ENCODE results near the gene SLC36A4. TPM values are rescaled to one million over a fixed set of nuclear protein-coding genes. Genes with fewer than 3 reads are reported as not detected.

SLC36A4 gene
- total and polyA plus RNA-seq, 2 of the 4 experiments (the other 2 are of a cell fraction): 9.2 to 13.1 TPM

GRCh38 chr11:93143800-93144199 lies 54.0 kb downstream of the SLC36A4 start:
- H4K5ac ChIP-seq (ENCODE audit: low read depth, low read length): no peak overlapping the region
- H3K4me1 ChIP-seq (ENCODE audit: control insufficient read depth, insufficient read depth, low read length): no peaks in the 10 kb centered on the region
- H2AK5ac ChIP-seq (ENCODE audit: low read depth, low read length): no peak overlapping the region
- no peak overlapping the region for H2BK15ac ChIP-seq (ENCODE audit: low read depth, low read length)
- intact Hi-C loops (cut with micrococcal nuclease) (no loop called here), in situ Hi-C loops (cut with MboI; ENCODE audit: low sequenced_read_pairs) (no loop called here), dilution Hi-C loops (cut with HindIII; ENCODE audit: low sequenced_read_pairs, unreplicated experiment) (no loop called here)
- no peak overlapping the region for H3K4me3 ChIP-seq (ENCODE audit: insufficient read depth, low read depth, low read length)
- H3K14ac ChIP-seq (replicated peaks; ENCODE audit: low read depth, low read length): 0 out of 2 replicates have a peak overlapping the region, but pooled peaks have one; percentile 44
- no peak overlapping the region for H4K91ac ChIP-seq (ENCODE audit: insufficient read depth, low read depth, low read length)
- CTCF ChIA-PET: interaction anchor here (1.0 kb wide), 1 partner anchor 14 kb away, joined by 3 read pairs; no protein-coding TSS in a partner anchor
- no peaks in the 10 kb centered on the region for H3K79me1 ChIP-seq (ENCODE audit: low read depth in 1 of 2, low read length in 2 of 2)
- no peak for TF ChIP-seq BHLHE40 (IDR thresholded peaks at IDR 0.05; ENCODE audit: low read depth, low read length)
- no peak for TF ChIP-seq POLR2A (IDR thresholded peaks at IDR 0.05; ENCODE audit: low read depth, low read length)
- no peak for TF ChIP-seq USF2 (IDR thresholded peaks at IDR 0.05; ENCODE audit: low read depth, low read length)
- TF ChIP-seq SMC3 (IDR thresholded peaks at IDR 0.05; ENCODE audit: low read depth, low read length): no peak
- no peak for TF ChIP-seq RAD21 (IDR thresholded peaks at IDR 0.05; ENCODE audit: low read length)
- no peak overlapping the region for H2AK9ac ChIP-seq (replicated peaks; ENCODE audit: low read depth, low read length, poor library complexity)
- ATAC-seq (ENCODE audit: low read depth): peak; percentile 36; the same call in 1 of the 2 replicates
- H3K9me3 ChIP-seq (ENCODE audit: control insufficient read depth, insufficient read depth, low read length): no peaks in the 10 kb centered on the region
- peak overlapping the region; percentile 41; the same call in 1 of the 2 replicates for H3K4ac ChIP-seq (ENCODE audit: low read depth, low read length)
- H3K36me3 ChIP-seq (ENCODE audit: control insufficient read depth, insufficient read depth, low read length): peaks cover 2% of the 10 kb centered on the region; the same call in 1 of the 2 replicates
- no peaks in the 10 kb centered on the region for H3K9me1 ChIP-seq (ENCODE audit: insufficient read depth, low read length)
- peak overlapping the region in 1 of 2 experiments; percentile 13; a peak in 1 of 4 replicates for H4K8ac ChIP-seq (ENCODE audit: low read depth in 2 of 2, low read length in 2 of 2)
- DNase-seq: peak; percentile 33
- BruUV-seq (replicated peaks): no TSS peak
- peak overlapping the region; percentile 70 for H2BK120ac ChIP-seq (ENCODE audit: low read depth, low read length)
- no peak overlapping the region for H3K56ac ChIP-seq (ENCODE audit: extremely low read depth, insufficient read depth, low read length)
- no peak overlapping the region for H3K27ac ChIP-seq (ENCODE audit: insufficient read depth, low read length)
- POLR2A ChIA-PET (ENCODE audit: unreplicated experiment): no interaction called here
- H2BK5ac ChIP-seq (ENCODE audit: low read depth, low read length, poor library complexity, severe bottlenecking): peak overlapping the region; percentile 40
- H2AFZ ChIP-seq (replicated peaks; ENCODE audit: low read length, poor library complexity): no peak overlapping the region
- peak overlapping the region; percentile 51; the same call in 1 of the 2 replicates for H2BK20ac ChIP-seq (ENCODE audit: low read depth, low read length)
- H3K4me2 ChIP-seq (ENCODE audit: low read depth, low read length): no peak overlapping the region
- H3K9ac ChIP-seq (ENCODE audit: low read depth, low read length): no peak overlapping the region
- H3K23ac ChIP-seq (ENCODE audit: low read depth, low read length): peak overlapping the region; percentile 64; the same call in 1 of the 2 replicates
- H3K18ac ChIP-seq (ENCODE audit: low read depth, low read length): no peak overlapping the region
- no peaks in the 10 kb centered on the region for H3K27me3 ChIP-seq (ENCODE audit: control insufficient read depth, insufficient read depth, low read length)
- no peaks in the 10 kb centered on the region for H4K20me1 ChIP-seq (ENCODE audit: insufficient read depth, low read length)

Data from IMR-90 (cell line).